ENCODE measurements around the gene EPHA7.
A peak's percentile ranks its signal among the peaks of the same experiment; 100 is the strongest.

The EPHA7 gene

GRCh38 chr6:93418408-93419303 is 703 bp downstream of the EPHA7 start:
- Histone ChIP-seq H3K9me3 (ENCODE audit: insufficient read depth, low read depth, low read length) (no peaks in the 10 kb centered on the region), H3K4me3 (ENCODE audit: low read length) (peak overlapping the region; percentile 97), H3K27ac (ENCODE audit: low read depth, low read length) (no peak overlapping the region), H3K4me1 (ENCODE audit: insufficient read depth, low read length) (peaks cover 21% of the 10 kb centered on the region), H3K27me3 (ENCODE audit: insufficient read depth, low read length) (peaks cover 56% of the 10 kb centered on the region), H3K9ac (ENCODE audit: low read depth, low read length) (peak overlapping the region; percentile 70), H3K36me3 (ENCODE audit: insufficient read depth, low read length) (no peaks in the 10 kb centered on the region)
- under 1% methylated on average over 89 of the region's 89 CpGs for WGBS

DNA sequence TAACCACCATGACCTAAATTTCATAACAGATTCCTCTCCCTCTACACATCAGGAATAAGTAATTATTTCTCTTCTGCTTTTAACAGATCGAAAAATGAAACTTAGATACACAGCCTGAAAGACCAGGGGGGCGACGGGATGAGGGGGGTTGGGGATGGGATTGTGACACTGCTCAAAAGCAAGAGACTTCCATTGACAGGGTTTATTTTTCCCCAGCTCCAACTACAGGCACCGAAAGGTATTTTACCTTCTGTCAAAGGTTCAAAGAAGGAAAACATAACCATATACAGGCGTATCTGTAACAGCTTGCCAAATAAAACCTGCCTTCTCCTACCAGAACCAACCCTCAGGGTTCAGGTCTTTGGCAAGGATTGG is 1.3 kb downstream of the EPHA7 start:
- H3K4me3 ChIP-seq (ENCODE audit: low read length) = peak overlapping the region; percentile 97
- peaks cover 56% of the 10 kb centered on the region for H3K27me3 ChIP-seq (ENCODE audit: insufficient read depth, low read length)
- H3K36me3 ChIP-seq (ENCODE audit: insufficient read depth, low read length) = no peaks in the 10 kb centered on the region; the same call in 1 of the 2 replicates
- H3K9ac ChIP-seq (ENCODE audit: low read depth, low read length) = 0 out of 2 replicates have a peak overlapping the region, but pooled peaks have one; percentile 70
- 0% methylated on average over 2 of the region's 5 CpGs for WGBS
- no peak overlapping the region for H3K27ac ChIP-seq (ENCODE audit: low read depth, low read length)
- H3K4me1 ChIP-seq (ENCODE audit: insufficient read depth, low read length) = peaks cover 21% of the 10 kb centered on the region
- H3K9me3 ChIP-seq (ENCODE audit: insufficient read depth, low read depth, low read length) = no peaks in the 10 kb centered on the region

- Histone ChIP-seq H3K27ac (ENCODE audit: low read depth, low read length) (no peak overlapping the region), H3K9ac (ENCODE audit: low read depth, low read length) (no peak overlapping the region), H3K4me1 (ENCODE audit: insufficient read depth, low read length) (peaks cover 21% of the 10 kb centered on the region), H3K9me3 (ENCODE audit: insufficient read depth, low read depth, low read length) (no peaks in the 10 kb centered on the region), H3K4me3 (ENCODE audit: low read length) (peak overlapping the region; percentile 97), H3K36me3 (ENCODE audit: insufficient read depth, low read length) (no peaks in the 10 kb centered on the region; the same call in 1 of the 2 replicates), H3K27me3 (ENCODE audit: insufficient read depth, low read length) (peaks cover 56% of the 10 kb centered on the region)
- WGBS = under 1% methylated on average over 27 of the region's 27 CpGs
Measured at GRCh38 chr6:93417421-93418013, 1.8 kb downstream of the EPHA7 start.

DNA sequence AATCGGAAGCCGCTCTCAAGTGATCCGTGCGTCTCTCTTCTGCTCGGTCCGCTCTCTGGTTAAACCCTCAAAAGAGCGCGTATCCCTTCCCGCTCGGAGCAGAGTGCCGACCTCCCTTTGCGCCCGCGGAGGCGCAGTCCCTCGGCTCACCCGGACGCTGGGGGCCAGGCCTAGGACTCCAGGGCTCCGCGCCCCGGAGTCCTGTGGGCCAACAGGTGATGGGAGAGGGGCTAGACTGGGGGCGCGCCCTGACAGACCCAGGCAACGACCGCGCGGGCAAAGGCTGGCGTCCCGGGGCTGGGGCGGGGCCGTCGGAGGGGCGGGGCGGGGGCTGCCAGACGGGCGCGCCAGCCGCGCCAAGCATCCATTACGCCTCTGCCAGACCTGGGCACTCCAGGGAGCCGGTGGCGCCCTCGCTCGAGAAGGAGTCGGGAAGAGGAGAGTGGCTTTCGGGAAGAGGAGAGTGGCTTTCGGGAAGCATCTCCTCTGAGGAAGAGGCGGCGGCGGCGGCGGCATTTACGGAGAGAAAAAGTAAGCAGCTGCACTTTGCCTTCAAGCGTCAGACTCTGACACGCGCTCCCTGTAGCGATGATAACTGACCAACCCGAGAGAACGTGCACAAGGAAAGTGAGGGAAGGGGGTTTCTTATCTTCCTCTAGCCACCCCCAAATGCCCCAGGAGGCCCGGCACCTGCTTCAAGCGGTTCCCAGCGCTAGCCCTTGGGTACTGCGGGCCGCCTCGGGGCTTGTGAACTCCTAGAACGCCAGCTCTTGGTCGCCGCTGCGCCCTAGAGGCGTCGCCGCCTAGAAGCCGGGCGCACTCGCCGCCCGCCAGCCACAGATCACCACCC is 2.6 kb downstream of the EPHA7 start:
- H3K9ac ChIP-seq (ENCODE audit: low read depth, low read length) = peak overlapping the region; percentile 11; the same call in 1 of the 2 replicates
- peaks cover 21% of the 10 kb centered on the region for H3K4me1 ChIP-seq (ENCODE audit: insufficient read depth, low read length)
- H3K9me3 ChIP-seq (ENCODE audit: insufficient read depth, low read depth, low read length) = no peaks in the 10 kb centered on the region
- H3K27me3 ChIP-seq (ENCODE audit: insufficient read depth, low read length) = peaks cover 52% of the 10 kb centered on the region
- peaks cover 2% of the 10 kb centered on the region; the same call in 1 of the 2 replicates for H3K36me3 ChIP-seq (ENCODE audit: insufficient read depth, low read length)
- H3K27ac ChIP-seq (ENCODE audit: low read depth, low read length) = no peak overlapping the region
- WGBS = under 1% methylated on average over 77 of the region's 77 CpGs
- peak overlapping the region; percentile 97 for H3K4me3 ChIP-seq (ENCODE audit: low read length)

GRCh38 chr6:93413190-93413589 is 6.2 kb downstream of the EPHA7 start:
- no peak overlapping the region for H3K9ac ChIP-seq (ENCODE audit: low read depth, low read length)
- peaks cover 7% of the 10 kb centered on the region for H3K4me1 ChIP-seq (ENCODE audit: insufficient read depth, low read length)
- H3K9me3 ChIP-seq (ENCODE audit: insufficient read depth, low read depth, low read length) = no peaks in the 10 kb centered on the region
- peaks cover 36% of the 10 kb centered on the region for H3K27me3 ChIP-seq (ENCODE audit: insufficient read depth, low read length)
- peaks cover 28% of the 10 kb centered on the region; the same call in 1 of the 2 replicates for H3K36me3 ChIP-seq (ENCODE audit: insufficient read depth, low read length)
- no peak overlapping the region for H3K27ac ChIP-seq (ENCODE audit: low read depth, low read length)
- H3K4me3 ChIP-seq (ENCODE audit: low read length) = no peak overlapping the region

DNA sequence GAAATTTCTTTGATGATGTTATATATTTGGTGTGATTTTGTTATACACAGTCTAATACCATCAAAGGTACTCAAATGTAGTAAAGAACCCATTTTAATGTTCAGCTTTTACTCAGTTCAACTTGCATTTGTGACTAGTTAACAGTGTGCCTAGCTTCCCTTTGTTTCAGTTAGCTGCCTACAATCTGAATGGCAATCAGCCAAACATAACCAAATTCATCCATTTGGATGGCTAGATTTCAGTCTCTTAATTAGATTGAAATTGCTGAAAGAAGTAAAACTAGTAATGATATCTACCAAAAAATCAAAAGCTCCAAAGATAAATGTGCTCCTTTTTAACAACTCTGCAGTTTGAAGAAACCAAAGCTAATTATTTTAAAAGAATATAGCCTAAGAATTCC is 6.9 kb downstream of the EPHA7 start:
- Histone ChIP-seq H3K9ac (ENCODE audit: low read depth, low read length) (no peak overlapping the region), H3K27me3 (ENCODE audit: insufficient read depth, low read length) (peaks cover 29% of the 10 kb centered on the region), H3K4me1 (ENCODE audit: insufficient read depth, low read length) (peaks cover 7% of the 10 kb centered on the region), H3K27ac (ENCODE audit: low read depth, low read length) (no peak overlapping the region), H3K9me3 (ENCODE audit: insufficient read depth, low read depth, low read length) (no peaks in the 10 kb centered on the region), H3K4me3 (ENCODE audit: low read length) (no peak overlapping the region), H3K36me3 (ENCODE audit: insufficient read depth, low read length) (peaks cover 32% of the 10 kb centered on the region; the same call in 1 of the 2 replicates)

DNA sequence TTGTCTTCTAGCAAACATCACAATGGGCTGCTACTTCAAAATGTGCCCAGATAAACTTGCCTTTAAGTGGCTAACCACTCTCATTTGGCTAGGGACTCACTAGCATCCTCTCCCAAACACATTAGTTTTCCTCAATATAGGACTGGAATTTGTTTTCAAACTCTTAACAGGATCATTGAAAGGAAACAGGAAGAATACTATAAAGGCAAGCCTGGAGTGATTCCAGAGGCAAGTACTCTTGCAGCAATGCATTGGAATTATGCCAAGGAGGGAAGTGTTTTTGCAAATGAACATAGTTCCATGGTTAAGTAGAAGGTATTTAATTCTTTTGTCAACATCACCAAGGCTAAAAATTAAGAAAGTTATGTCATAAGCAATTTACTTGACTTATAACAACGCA is 12.2 kb downstream of the EPHA7 start:
- peaks cover 36% of the 10 kb centered on the region; the same call in 1 of the 2 replicates for H3K36me3 ChIP-seq (ENCODE audit: insufficient read depth, low read length)
- no peak overlapping the region for H3K27ac ChIP-seq (ENCODE audit: low read depth, low read length)
- H3K4me3 ChIP-seq (ENCODE audit: low read length) = no peak overlapping the region
- no peaks in the 10 kb centered on the region for H3K27me3 ChIP-seq (ENCODE audit: insufficient read depth, low read length)
- H3K9me3 ChIP-seq (ENCODE audit: insufficient read depth, low read depth, low read length) = no peaks in the 10 kb centered on the region
- H3K9ac ChIP-seq (ENCODE audit: low read depth, low read length) = no peak overlapping the region
- H3K4me1 ChIP-seq (ENCODE audit: insufficient read depth, low read length) = peaks cover 9% of the 10 kb centered on the region; the same call in 1 of the 2 replicates
- WGBS = no CpG with 5 or more reads among the region's 1 CpG

DNA sequence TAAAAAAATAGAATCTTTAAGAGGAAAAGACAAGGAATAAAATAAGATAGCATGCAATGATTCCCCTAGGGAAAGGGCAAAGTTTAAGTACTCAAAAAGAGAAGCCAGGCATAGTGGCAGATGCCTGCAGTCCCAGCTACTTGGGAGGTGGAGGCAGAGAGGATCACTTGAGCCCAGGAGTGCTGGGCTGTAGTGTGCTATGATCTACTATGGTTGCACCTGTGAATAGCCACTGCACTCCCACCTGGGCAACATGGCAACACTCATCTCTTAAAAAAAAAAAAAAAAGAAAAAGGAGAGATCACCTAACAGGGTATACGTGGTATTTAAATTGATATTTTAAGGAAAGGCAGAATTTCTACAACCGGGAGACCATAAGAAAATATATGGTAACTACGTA is 16.0 kb downstream of the EPHA7 start:
- H3K27me3 ChIP-seq (ENCODE audit: insufficient read depth, low read length) = no peaks in the 10 kb centered on the region
- WGBS = 93% methylated on average over 3 of the region's 3 CpGs
- H3K9me3 ChIP-seq (ENCODE audit: insufficient read depth, low read depth, low read length) = no peaks in the 10 kb centered on the region
- no peak overlapping the region for H3K27ac ChIP-seq (ENCODE audit: low read depth, low read length)
- H3K36me3 ChIP-seq (ENCODE audit: insufficient read depth, low read length) = peaks cover 16% of the 10 kb centered on the region; the same call in 1 of the 2 replicates
- H3K4me3 ChIP-seq (ENCODE audit: low read length) = no peak overlapping the region
- H3K4me1 ChIP-seq (ENCODE audit: insufficient read depth, low read length) = peaks cover 9% of the 10 kb centered on the region; the same call in 1 of the 2 replicates
- H3K9ac ChIP-seq (ENCODE audit: low read depth, low read length) = no peak overlapping the region

DNA sequence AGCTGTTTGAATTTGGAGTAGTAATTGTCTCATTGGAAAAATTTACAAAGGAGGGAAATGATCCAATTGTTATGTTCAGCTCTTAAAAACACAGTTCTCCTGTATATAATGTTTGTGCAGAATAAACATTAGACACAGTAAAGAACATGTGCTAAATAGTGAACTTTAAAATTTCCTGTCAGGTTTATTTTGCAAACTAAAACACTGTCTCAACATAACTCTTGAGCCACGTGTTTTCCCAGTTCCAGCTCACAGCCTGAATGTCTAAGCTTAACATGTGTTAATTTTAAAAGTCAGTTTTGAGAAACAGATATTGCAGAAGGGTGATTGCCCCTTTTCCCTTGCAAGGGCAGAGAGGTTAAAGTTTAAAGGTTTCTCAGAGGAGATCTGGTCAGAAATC is 20.6 kb downstream of the EPHA7 start:
- Histone ChIP-seq H3K9me3 (ENCODE audit: insufficient read depth, low read depth, low read length) (no peaks in the 10 kb centered on the region), H3K4me3 (ENCODE audit: low read length) (no peak overlapping the region), H3K27ac (ENCODE audit: low read depth, low read length) (no peak overlapping the region), H3K36me3 (ENCODE audit: insufficient read depth, low read length) (peaks cover 13% of the 10 kb centered on the region; the same call in 1 of the 2 replicates), H3K9ac (ENCODE audit: low read depth, low read length) (no peak overlapping the region), H3K27me3 (ENCODE audit: insufficient read depth, low read length) (no peaks in the 10 kb centered on the region), H3K4me1 (ENCODE audit: insufficient read depth, low read length) (peaks cover 9% of the 10 kb centered on the region; the same call in 1 of the 2 replicates)
- 79% methylated on average over 1 of the region's 1 CpG for WGBS

GRCh38 chr6:93394471-93394870 is 24.9 kb downstream of the EPHA7 start:
- no peak overlapping the region for H3K4me3 ChIP-seq (ENCODE audit: low read length)
- no peak overlapping the region for H3K27ac ChIP-seq (ENCODE audit: low read depth, low read length)
- 88% methylated on average over 2 of the region's 2 CpGs for WGBS

More at GRCh38 chr6:93394471-93394870, 24.9 kb downstream of the EPHA7 start:
- H3K9me3 ChIP-seq (ENCODE audit: insufficient read depth, low read depth, low read length) = no peaks in the 10 kb centered on the region
- H3K36me3 ChIP-seq (ENCODE audit: insufficient read depth, low read length) = peaks cover 2% of the 10 kb centered on the region; the same call in 1 of the 2 replicates
- no peak overlapping the region for H3K9ac ChIP-seq (ENCODE audit: low read depth, low read length)
- no peaks in the 10 kb centered on the region for H3K27me3 ChIP-seq (ENCODE audit: insufficient read depth, low read length)
- H3K4me1 ChIP-seq (ENCODE audit: insufficient read depth, low read length) = no peaks in the 10 kb centered on the region

Measured in HUES64 (cell line).